Measurements from ENCODE around the gene HSPA2. TPM values are rescaled to one million over a fixed set of nuclear protein-coding genes. Genes with fewer than 3 reads are reported as not detected.

HSPA2 gene
- total RNA-seq, 2 experiments from 2014 or later = 1.5 to 1.9 TPM

GRCh38 chr14:64518229-64518628 is 22.3 kb upstream of the HSPA2 start:
- H3K27me3 ChIP-seq (ENCODE audit: control insufficient read depth in 1 of 2, insufficient read depth in 2 of 2, low read length in 2 of 2) = no peaks in the 10 kb centered on the region

GRCh38 chr14:64520699-64521098 is 19.8 kb upstream of the HSPA2 start:
- H3K27me3 ChIP-seq (ENCODE audit: control insufficient read depth in 1 of 2, insufficient read depth in 2 of 2, low read length in 2 of 2) = no peaks in the 10 kb centered on the region
- H3K9me3 Mint-ChIP-seq = no peaks in the 10 kb centered on the region
- CTCF ChIA-PET = interaction anchor here (0.7 to 2.3 kb wide), 3 partner anchors 10 to 682 kb away, joined by 3 to 7 read pairs (median 3); no protein-coding TSS in a partner anchor
- no peak overlapping the region for H3K4me3 Mint-ChIP-seq
- DNase-seq (no peak), ATAC-seq (ENCODE audit: poor library complexity) (no peak)
- no peak for TF ChIP-seq CTCF (IDR thresholded peaks at IDR 0.05)
- H3K36me3 ChIP-seq (ENCODE audit: insufficient read depth, low read length) = peaks cover 24% of the 10 kb centered on the region
- POLR2A ChIA-PET = interaction anchor here (0.9 to 2.1 kb wide), 2 partner anchors 15 to 133 kb away, joined by 3 to 6 read pairs; no protein-coding TSS in a partner anchor
- H3K27ac ChIP-seq (ENCODE audit: low read depth in 1 of 2, low read length in 2 of 2) = no peak overlapping the region
- no peak overlapping the region for H3K4me3 ChIP-seq (ENCODE audit: low read length)
- intact Hi-C loops (cut with DNase I, micrococcal nuclease) = no loop called here
- no peaks in the 10 kb centered on the region for H3K27me3 Mint-ChIP-seq
- H3K36me3 Mint-ChIP-seq (ENCODE audit: low read depth) = peaks cover 24% of the 10 kb centered on the region
- no peaks in the 10 kb centered on the region for H3K9me3 ChIP-seq (ENCODE audit: control insufficient read depth in 1 of 2, insufficient read depth in 1 of 2, low read length in 2 of 2)
- peaks cover 39% of the 10 kb centered on the region for H3K4me1 Mint-ChIP-seq (ENCODE audit: low read depth)
- H3K4me1 ChIP-seq (ENCODE audit: insufficient read depth, low read length) = peaks cover 6% of the 10 kb centered on the region
- H3K27ac Mint-ChIP-seq = no peak overlapping the region

More at GRCh38 chr14:64518229-64518628, 22.3 kb upstream of the HSPA2 start:
- Mint-ChIP-seq H3K9me3 (no peaks in the 10 kb centered on the region), H3K27me3 (no peaks in the 10 kb centered on the region), H3K4me3 (no peak overlapping the region), H3K27ac (no peak overlapping the region), H3K4me1 (ENCODE audit: low read depth) (peaks cover 53% of the 10 kb centered on the region), H3K36me3 (ENCODE audit: low read depth) (peaks cover 20% of the 10 kb centered on the region)
- no peak overlapping the region for H3K27ac ChIP-seq (ENCODE audit: low read depth in 1 of 2, low read length in 2 of 2)
- H3K36me3 ChIP-seq (ENCODE audit: insufficient read depth, low read length) = peaks cover 19% of the 10 kb centered on the region
- DNase-seq (no peak), ATAC-seq (ENCODE audit: poor library complexity) (no peak)
- H3K4me1 ChIP-seq (ENCODE audit: insufficient read depth, low read length) = peaks cover 10% of the 10 kb centered on the region
- no peak overlapping the region for H3K4me3 ChIP-seq (ENCODE audit: low read length)
- intact Hi-C loops (cut with DNase I, micrococcal nuclease) = no loop called here
- ChIA-PET POLR2A (interaction anchor here (0.7 kb wide), 1 partner anchor 23 kb away, joined by 3 read pairs; the partner anchor contains the start of gene HSPA2), CTCF (no interaction called here)
- TF ChIP-seq CTCF (IDR thresholded peaks at IDR 0.05) = no peak
- H3K9me3 ChIP-seq (ENCODE audit: control insufficient read depth in 1 of 2, insufficient read depth in 1 of 2, low read length in 2 of 2) = no peaks in the 10 kb centered on the region

GRCh38 chr14:64522591-64523355 is 17.8 kb upstream of the HSPA2 start:
- H3K27ac Mint-ChIP-seq = no peak overlapping the region
- intact Hi-C loops (cut with DNase I, micrococcal nuclease) = no loop called here
- POLR2A ChIA-PET = interaction anchor here (0.9 to 1.5 kb wide), 4 partner anchors 13 to 26 kb away, joined by 3 to 9 read pairs (median 3); partner anchors contain the start of genes ZBTB1 and ZBTB25

More at GRCh38 chr14:64522591-64523355, 17.8 kb upstream of the HSPA2 start:
- DNase-seq (no peak), ATAC-seq (ENCODE audit: poor library complexity) (no peak)
- no peak overlapping the region for H3K27ac ChIP-seq (ENCODE audit: low read depth in 1 of 2, low read length in 2 of 2)
- no peaks in the 10 kb centered on the region for H3K9me3 ChIP-seq (ENCODE audit: control insufficient read depth in 1 of 2, insufficient read depth in 1 of 2, low read length in 2 of 2)
- no peak for TF ChIP-seq CTCF (IDR thresholded peaks at IDR 0.05)
- CTCF ChIA-PET = interaction anchor here (0.6 to 4.5 kb wide), 3 partner anchors 12 to 1096 kb away, joined by 3 to 18 read pairs (median 3); no protein-coding TSS in a partner anchor
- Mint-ChIP-seq H3K9me3 (no peaks in the 10 kb centered on the region), H3K4me1 (ENCODE audit: low read depth) (peaks cover 29% of the 10 kb centered on the region), H3K36me3 (ENCODE audit: low read depth) (peaks cover 22% of the 10 kb centered on the region), H3K4me3 (no peak overlapping the region), H3K27me3 (no peaks in the 10 kb centered on the region)
- H3K4me3 ChIP-seq (ENCODE audit: low read length) = no peak overlapping the region
- H3K27me3 ChIP-seq (ENCODE audit: control insufficient read depth in 1 of 2, insufficient read depth in 2 of 2, low read length in 2 of 2) = no peaks in the 10 kb centered on the region
- peaks cover 33% of the 10 kb centered on the region for H3K36me3 ChIP-seq (ENCODE audit: insufficient read depth, low read length)
- peaks cover 5% of the 10 kb centered on the region for H3K4me1 ChIP-seq (ENCODE audit: insufficient read depth, low read length)
